Measurements from ENCODE around the gene MRPS14.

MRPS14 gene

GRCh38 chr1:174964261-174964971 is 58.8 kb downstream of the MRPS14 start:
- Histone ChIP-seq H3K79me2 (no peaks in the 10 kb centered on the region), H3K27ac (peak overlapping the region; percentile 76), H3K9me3 (ENCODE audit: control insufficient read depth, low read length) (no peaks in the 10 kb centered on the region), H3K4me3 (ENCODE audit: low read depth, low read length) (no peak overlapping the region), H3K36me3 (ENCODE audit: control insufficient read depth, insufficient read depth, low read length) (no peaks in the 10 kb centered on the region), H3K4me2 (ENCODE audit: low read length) (no peak overlapping the region), H3K9ac (no peak overlapping the region), H2AFZ (peak overlapping the region; percentile 31), H3K27me3 (ENCODE audit: control insufficient read depth, insufficient read depth, low read length) (no peaks in the 10 kb centered on the region), H3K4me1 (peaks cover 19% of the 10 kb centered on the region)
- no peak for TF ChIP-seq CTCF (IDR thresholded peaks at IDR 0.05)

- H3K4me1 ChIP-seq: peaks cover 19% of the 10 kb centered on the region
Observed at GRCh38 chr1:174963529-174964125, 59.6 kb downstream of the MRPS14 start.

More at GRCh38 chr1:174963529-174964125, 59.6 kb downstream of the MRPS14 start:
- Histone ChIP-seq H3K27ac (peak overlapping the region; percentile 76), H3K4me2 (ENCODE audit: low read length) (no peak overlapping the region), H3K9ac (no peak overlapping the region), H3K27me3 (ENCODE audit: control insufficient read depth, insufficient read depth, low read length) (no peaks in the 10 kb centered on the region), H2AFZ (peak overlapping the region; percentile 31), H3K9me3 (ENCODE audit: control insufficient read depth, low read length) (no peaks in the 10 kb centered on the region), H3K4me3 (ENCODE audit: low read depth, low read length) (no peak overlapping the region), H3K36me3 (ENCODE audit: control insufficient read depth, insufficient read depth, low read length) (no peaks in the 10 kb centered on the region), H3K79me2 (no peaks in the 10 kb centered on the region)
- no peak for TF ChIP-seq CTCF (IDR thresholded peaks at IDR 0.05)

Measured in parathyroid adenoma (tissue), 2 donors.